Measurements from ENCODE around the gene CHI3L1. TPM values are rescaled to one million over a fixed set of nuclear protein-coding genes. Genes with fewer than 3 reads are reported as not detected.

Gene CHI3L1
- total and polyA plus RNA-seq, 8 donors, result 1.7 to 12.1 (median 7.9) TPM

GRCh38 chr1:203130358-203130985 is 56.0 kb downstream of the CHI3L1 start:
- intact Hi-C loops (cut with DNase I), result no loop called here
- FAIRE-seq, result no peak
- 65 to 68% methylated on average over 3 of the region's 3 CpGs for WGBS, 2 donors
- H3K4me1 ChIP-seq, result peaks cover 16 to 17% (median 17%) of the 10 kb centered on the region in 3 donors
- DNase-seq, result peak in 3 of 6 donors; percentile 17 to 45 (median 23)
- TF ChIP-seq CTCF (IDR thresholded peaks at IDR 0.05), result no peak
- peak overlapping the region in 1 of 4 donors; percentile 48 for H3K4me3 ChIP-seq
- H3K36me3 ChIP-seq, result no peaks in the 10 kb centered on the region
- H3K9me3 ChIP-seq, result no peaks in the 10 kb centered on the region
- H3K27ac ChIP-seq, result peak overlapping the region in 3 of 4 donors; percentile 55 to 75 (median 69)
- peak in 1 of 4 donors; percentile 2 for ATAC-seq
- no peaks in the 10 kb centered on the region for H3K27me3 ChIP-seq

- no peak for TF ChIP-seq CTCF (IDR thresholded peaks at IDR 0.05)
- H3K36me3 ChIP-seq, result no peaks in the 10 kb centered on the region
- H3K4me3 ChIP-seq, result peak overlapping the region in 3 of 4 donors; percentile 35 to 48 (median 38)
- WGBS, 2 donors, result 29 to 30% methylated on average over 7 of the region's 7 CpGs
- peaks cover 11 to 14% (median 11%) of the 10 kb centered on the region in 3 donors for H3K4me1 ChIP-seq
- ATAC-seq, result peak; percentile 36 to 55 (median 50)
- peak overlapping the region; percentile 22 to 75 (median 62) for H3K27ac ChIP-seq
- intact Hi-C loops (cut with DNase I), result no loop called here
- no peaks in the 10 kb centered on the region for H3K9me3 ChIP-seq
- no peak for FAIRE-seq
- no peaks in the 10 kb centered on the region for H3K27me3 ChIP-seq
- peak; percentile 58 to 92 (median 79) for DNase-seq
Observed at GRCh38 chr1:203129501-203130231, 56.8 kb downstream of the CHI3L1 start.

Other genes starting within 250 kb of the CHI3L1 start
- 10 to 100 TPM; 34.2 to 52.2 (median 49.5) TPM for gene ADIPOR1, start 228.4 kb downstream of the CHI3L1 start, total RNA-seq
- gene ADIPOR1, start 228.4 kb downstream of the CHI3L1 start, polyA plus RNA-seq, result 10 to 100 TPM; 27.9 to 45.6 TPM
- gene CYB5R1, start 219.4 kb downstream of the CHI3L1 start, total RNA-seq, result 10 to 100 TPM; 28.4 to 35.3 (median 33.1) TPM
- gene CYB5R1, start 219.4 kb downstream of the CHI3L1 start, polyA plus RNA-seq, result 10 to 100 TPM; 19.4 to 46.8 TPM
- 10 to 100 TPM; 24.3 to 38.7 (median 30.6) TPM for gene TMEM183A, start 179.3 kb downstream of the CHI3L1 start, total RNA-seq
- gene TMEM183A, start 179.3 kb downstream of the CHI3L1 start, polyA plus RNA-seq, result 10 to 100 TPM; 16.6 to 33.1 TPM
- under 1 TPM; 0.09 to 0.53 (median 0.34) TPM for gene PPFIA4, start 160.2 kb downstream of the CHI3L1 start, total RNA-seq
- under 1 TPM; 0.30 to 0.82 TPM for gene PPFIA4, start 160.2 kb downstream of the CHI3L1 start, polyA plus RNA-seq
- not detected for gene MYOG, start 100.7 kb downstream of the CHI3L1 start, total RNA-seq
- gene MYOG, start 100.7 kb downstream of the CHI3L1 start, polyA plus RNA-seq, result under 1 TPM in 1 of 2 donors, not detected in 1; 0.07 TPM
- 10 to 100 TPM in 3 of 6 donors, 1 to 10 TPM in 3; 8.1 to 19.3 (median 12.7) TPM for gene ADORA1, start 59.0 kb downstream of the CHI3L1 start, total RNA-seq
- 10 to 100 TPM; 14.8 to 19.7 TPM for gene ADORA1, start 59.0 kb downstream of the CHI3L1 start, polyA plus RNA-seq
- not detected for gene MYBPH, start 10.9 kb downstream of the CHI3L1 start, total RNA-seq
- not detected for gene MYBPH, start 10.9 kb downstream of the CHI3L1 start, polyA plus RNA-seq
- gene CHIT1, start 43.0 kb upstream of the CHI3L1 start, total RNA-seq, result under 1 TPM; 0.05 to 0.38 (median 0.18) TPM
- gene CHIT1, start 43.0 kb upstream of the CHI3L1 start, polyA plus RNA-seq, result under 1 TPM; 0.23 to 0.28 TPM
- 100 to 1,000 TPM in 5 of 6 donors, 10 to 100 TPM in 1; 83.1 to 452 (median 192) TPM for gene BTG2, start 118.8 kb upstream of the CHI3L1 start, total RNA-seq
- gene BTG2, start 118.8 kb upstream of the CHI3L1 start, polyA plus RNA-seq, result 100 to 1,000 TPM; 143 to 197 TPM
- gene FMOD, start 164.4 kb upstream of the CHI3L1 start, total RNA-seq, result 10 to 100 TPM in 4 of 6 donors, 1 to 10 TPM in 2; 4.3 to 14.6 (median 11.1) TPM
- 1 to 10 TPM; 3.8 to 6.5 TPM for gene FMOD, start 164.4 kb upstream of the CHI3L1 start, polyA plus RNA-seq

Measured in pancreas (tissue), 10 donors.